ENCODE data around the gene XRCC3. TPM values are rescaled to one million over a fixed set of nuclear protein-coding genes. Genes with fewer than 3 reads are reported as not detected.

Gene XRCC3
- total and polyA plus RNA-seq, 7 donors, result 1.8 to 15.7 (median 3.6) TPM

GRCh38 chr14:103697603-103698379, 17.5 kb downstream of the XRCC3 start:
- Histone ChIP-seq H3K4me3 (no peak overlapping the region), H3K9me3 (no peaks in the 10 kb centered on the region), H3K27ac (peak overlapping the region; percentile 75 to 81 (median 77)), H3K27me3 (no peaks in the 10 kb centered on the region), H3K36me3 (peaks cover 11 to 73% (median 40%) of the 10 kb centered on the region in 4 donors), H3K4me1 (peaks cover 0 to 49% (median 41%) of the 10 kb centered on the region in 4 donors)
- no peak for TF ChIP-seq EP300 (IDR thresholded peaks at IDR 0.05)
- no peak for TF ChIP-seq POLR2A (IDR thresholded peaks at IDR 0.05)
- TF ChIP-seq CTCF (IDR thresholded peaks at IDR 0.05), result no peak
- TF ChIP-seq POLR2AphosphoS5 (IDR thresholded peaks at IDR 0.05), result no peak
- DNase-seq, result no peak
- 91% methylated on average over 14 of the region's 14 CpGs for WGBS, 2 donors
- intact Hi-C loops (cut with DNase I), result loop anchor here (5.0 kb wide), 1 partner anchor 125 kb away; no protein-coding TSS in a partner anchor

- TF ChIP-seq EP300 (IDR thresholded peaks at IDR 0.05) (no peak), POLR2AphosphoS5 (IDR thresholded peaks at IDR 0.05) (no peak), CTCF (IDR thresholded peaks at IDR 0.05) (no peak), POLR2A (IDR thresholded peaks at IDR 0.05) (no peak)
- 53 to 54% methylated on average over 3 of the region's 3 CpGs for WGBS, 2 donors
- Histone ChIP-seq H3K4me1 (peaks cover 0 to 49% (median 41%) of the 10 kb centered on the region in 4 donors), H3K9me3 (no peaks in the 10 kb centered on the region), H3K27ac (peak overlapping the region; percentile 75 to 81 (median 77)), H3K36me3 (peaks cover 12 to 73% (median 42%) of the 10 kb centered on the region in 4 donors), H3K27me3 (no peaks in the 10 kb centered on the region), H3K4me3 (no peak overlapping the region)
- intact Hi-C loops (cut with DNase I), result loop anchor here (5.0 kb wide), 1 partner anchor 125 kb away; no protein-coding TSS in a partner anchor
- no peak for DNase-seq
Observed at GRCh38 chr14:103697206-103697602, 18.0 kb downstream of the XRCC3 start.

GRCh38 chr14:103696466-103697071, 18.7 kb downstream of the XRCC3 start:
- H3K27me3 ChIP-seq, result no peaks in the 10 kb centered on the region
- H3K36me3 ChIP-seq, result peaks cover 12 to 73% (median 43%) of the 10 kb centered on the region in 4 donors
- DNase-seq, result peak; percentile 90
- H3K4me1 ChIP-seq, result peaks cover 0 to 49% (median 41%) of the 10 kb centered on the region in 4 donors
- WGBS, 2 donors, result 56 to 61% methylated on average over 17 of the region's 17 CpGs
- H3K4me3 ChIP-seq, result no peak overlapping the region
- no peaks in the 10 kb centered on the region for H3K9me3 ChIP-seq
- peak overlapping the region; percentile 75 to 81 (median 77) for H3K27ac ChIP-seq
- TF ChIP-seq POLR2AphosphoS5 (IDR thresholded peaks at IDR 0.05) (peak in 2 of 4 donors; percentile 11 to 14), EP300 (IDR thresholded peaks at IDR 0.05) (no peak)
- intact Hi-C loops (cut with DNase I), result loop anchor here (5.0 kb wide), 1 partner anchor 124 kb away; no protein-coding TSS in a partner anchor

- DNase-seq, result no peak
- intact Hi-C loops (cut with DNase I), result loop anchor here (5.0 kb wide), 1 partner anchor 124 kb away; no protein-coding TSS in a partner anchor
- Histone ChIP-seq H3K9me3 (no peaks in the 10 kb centered on the region), H3K27ac (peak overlapping the region; percentile 75 to 81 (median 77)), H3K27me3 (no peaks in the 10 kb centered on the region), H3K36me3 (peaks cover 12 to 70% (median 42%) of the 10 kb centered on the region in 4 donors), H3K4me3 (no peak overlapping the region), H3K4me1 (peaks cover 0 to 49% (median 41%) of the 10 kb centered on the region in 4 donors)
- TF ChIP-seq POLR2AphosphoS5 (IDR thresholded peaks at IDR 0.05), result no peak
- no peak for TF ChIP-seq POLR2A (IDR thresholded peaks at IDR 0.05)
- no peak for TF ChIP-seq EP300 (IDR thresholded peaks at IDR 0.05)
- no peak for TF ChIP-seq CTCF (IDR thresholded peaks at IDR 0.05)
- 61 to 84% methylated on average over 12 to 13 of the region's 13 CpGs for WGBS, 2 donors
Observed at GRCh38 chr14:103696070-103696402, 19.2 kb downstream of the XRCC3 start.

All from sigmoid colon (tissue), 7 donors.